GM21526 (cell line): ENCODE measurements around the gene DLX1.
"Not testable (repeated sequence)": the region's sequence is repeated elsewhere in the genome, so short reads cannot be mapped to it uniquely, and the experiment has no call there.

Experiments
- ATAC-seq: cut with Tn5 transposase; IDR thresholded peaks from one replicate; pipeline ENCODE4 v1.9.1; 2021; ENCODE audit warnings: moderate library complexity; ENCODE audit not compliant: unreplicated experiment, low FRiP score

Gene DLX1

DNA sequence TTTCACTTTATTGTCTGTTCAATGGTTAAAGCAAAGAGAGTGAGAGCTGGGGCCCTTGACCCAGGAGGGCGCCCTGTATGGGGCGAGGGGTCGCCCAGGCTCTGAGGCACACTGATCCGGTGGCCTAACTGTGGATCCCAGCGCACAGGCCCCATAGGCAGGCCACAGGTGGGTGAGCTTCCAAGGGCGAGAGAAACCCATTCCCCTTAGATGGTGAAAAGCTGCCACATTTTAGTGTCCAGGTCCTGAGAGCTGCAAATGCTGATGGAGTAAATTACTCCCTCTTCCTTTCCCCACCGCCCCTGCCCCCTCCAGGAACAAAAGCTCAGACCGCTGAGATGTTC is 23.3 kb downstream of the DLX1 start:
- no peak for ATAC-seq

DNA sequence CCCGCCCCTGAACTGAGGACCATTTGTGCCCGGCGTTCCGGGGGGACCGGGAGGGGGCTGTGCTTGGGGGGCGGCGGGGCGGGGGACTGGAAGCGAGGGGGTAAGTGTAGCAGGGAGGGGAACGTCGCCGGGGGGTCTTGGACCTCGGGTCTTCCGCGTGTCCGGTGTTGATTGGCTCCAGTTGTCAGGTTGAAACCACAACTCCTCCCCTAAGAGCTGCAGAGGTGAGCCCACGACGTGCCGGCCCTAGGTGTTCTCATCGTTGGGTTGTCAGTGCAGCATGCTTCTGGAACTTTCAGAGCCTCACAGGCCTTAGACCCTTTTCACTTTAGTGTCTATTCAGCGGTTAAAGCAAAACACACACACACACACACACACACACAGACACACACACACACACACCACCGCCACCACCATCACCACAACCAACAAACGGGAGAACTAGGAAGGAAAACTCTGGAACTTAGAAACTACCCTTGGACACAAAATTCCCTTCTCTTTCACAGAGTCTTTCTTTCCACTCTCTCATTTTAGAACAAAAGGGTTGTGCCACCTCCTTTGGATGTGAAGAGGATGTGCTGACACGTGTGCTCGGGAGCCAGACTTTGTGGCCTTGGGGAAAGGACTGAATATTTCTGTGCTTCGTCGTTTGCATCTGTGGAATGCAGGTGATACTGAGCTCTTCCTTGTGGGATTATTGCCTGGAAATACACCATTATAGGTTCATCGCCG is 24.1 kb downstream of the DLX1 start:
- no peak for ATAC-seq

DNA sequence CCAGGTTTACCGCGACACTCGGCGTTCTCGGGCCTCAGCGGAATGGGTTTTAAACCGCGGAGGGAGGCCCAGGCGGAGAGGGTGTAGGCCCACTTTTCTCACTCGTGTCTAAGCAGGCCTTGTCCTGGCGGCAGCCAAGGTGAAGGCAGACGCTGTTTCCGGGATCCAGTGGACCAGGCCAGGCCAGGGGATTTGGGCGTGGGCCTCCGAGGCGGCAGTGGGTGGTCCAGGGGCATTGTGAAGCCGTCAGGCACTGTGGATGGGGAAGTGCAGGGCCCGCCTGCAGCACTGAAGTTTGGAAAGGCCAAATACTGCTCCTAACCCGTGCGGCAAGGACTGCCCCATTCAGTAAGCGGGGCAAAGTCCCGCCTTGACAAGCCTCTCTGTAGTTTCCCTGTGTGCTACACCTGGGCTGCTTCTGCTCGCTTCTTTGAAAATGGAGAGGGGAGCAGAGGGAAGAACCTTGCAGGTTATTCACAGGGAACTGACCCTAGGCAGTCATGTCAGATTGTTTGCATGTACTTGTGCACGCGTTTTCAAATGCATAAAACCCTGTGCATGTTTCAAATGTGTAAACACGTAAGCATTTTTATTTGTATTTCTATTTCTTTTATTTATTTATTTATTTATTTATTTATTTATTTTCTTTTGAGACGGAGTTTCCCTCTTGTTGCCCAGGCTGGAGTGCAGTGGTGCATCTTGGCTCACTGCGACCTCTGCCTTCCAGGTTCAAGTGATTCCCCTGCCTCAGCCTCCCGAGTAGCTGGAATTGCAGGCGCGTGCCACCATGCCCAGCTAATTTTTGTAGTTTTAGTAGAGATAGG is 24.9 kb downstream of the DLX1 start:
- no peak for ATAC-seq

DNA sequence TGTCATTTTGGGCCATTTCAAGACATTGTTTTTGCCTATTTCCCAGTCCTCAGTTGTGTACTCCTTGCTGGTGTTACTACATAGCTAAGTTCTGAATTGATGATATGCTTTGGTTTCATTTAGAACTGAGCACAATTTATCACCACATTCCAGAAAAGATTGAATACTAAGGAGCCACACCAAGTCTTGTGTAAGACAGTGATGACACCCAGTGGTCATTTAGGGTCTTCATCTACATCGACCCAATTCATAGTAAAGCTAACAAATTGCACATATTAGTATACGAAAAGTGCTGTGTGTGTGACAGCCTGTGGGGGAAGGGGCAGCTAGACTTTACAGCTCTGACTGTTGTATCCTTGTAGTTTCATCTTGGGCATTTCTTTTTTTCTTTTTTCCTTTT is 28.3 kb downstream of the DLX1 start:
- no peak for ATAC-seq

DNA sequence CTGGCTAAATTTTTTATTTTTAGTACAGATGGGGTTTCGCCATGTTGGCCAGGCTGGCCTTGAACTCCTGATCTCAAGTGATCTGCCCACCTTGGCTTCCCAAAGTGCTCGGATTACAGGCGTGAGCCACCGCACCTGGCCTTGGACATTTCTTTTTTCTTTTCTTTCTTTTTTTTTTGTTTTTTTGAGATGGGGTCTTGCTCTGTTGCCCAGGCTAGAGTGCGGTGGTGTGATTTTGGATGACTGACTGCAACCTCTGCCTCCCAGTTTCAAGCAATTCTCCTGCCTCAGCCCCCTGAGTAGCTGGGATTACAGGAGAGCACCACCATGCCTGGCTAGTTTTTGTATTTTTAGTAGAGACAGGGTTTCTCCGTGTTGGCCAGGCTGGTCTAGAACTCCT is 28.9 kb downstream of the DLX1 start:
- not testable (repeated sequence) for ATAC-seq

DNA sequence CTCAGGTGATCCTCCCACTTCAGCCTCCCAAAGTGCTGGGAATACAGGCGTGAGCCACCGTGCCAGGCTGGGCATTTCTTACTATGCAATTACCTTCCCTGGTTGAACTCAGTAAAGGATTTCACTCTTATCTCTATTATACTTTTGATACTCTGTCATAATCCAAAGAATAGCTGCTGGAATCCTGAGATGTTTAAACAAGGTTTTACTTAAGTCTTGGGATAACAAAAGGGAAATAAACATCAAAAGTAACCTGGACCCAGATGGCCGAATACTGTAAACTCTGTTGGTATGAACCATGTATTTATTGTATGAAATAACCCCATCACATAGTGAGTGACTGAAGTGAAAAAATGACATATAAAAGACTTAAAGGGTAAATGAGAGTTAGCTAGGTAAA is 29.3 kb downstream of the DLX1 start:
- no peak for ATAC-seq

DNA sequence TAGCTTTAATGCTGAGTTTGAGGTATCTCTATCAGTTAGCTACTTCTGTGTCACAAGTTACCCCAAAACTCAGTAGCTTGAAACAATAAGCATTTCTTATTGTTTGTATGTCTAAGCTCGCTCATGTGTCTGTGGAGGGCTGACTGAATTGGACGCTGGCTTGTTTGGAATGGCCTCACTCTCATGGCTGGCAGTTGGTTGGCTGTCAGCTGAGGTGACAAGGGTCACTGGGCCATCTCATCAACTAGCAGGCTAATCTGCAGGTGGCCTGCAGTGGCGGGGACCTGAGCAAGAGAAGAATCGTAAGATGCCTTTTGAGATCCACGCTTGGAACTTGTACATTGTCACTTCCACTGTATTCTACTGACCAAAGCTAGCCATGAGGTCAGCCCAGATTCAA is 30.8 kb downstream of the DLX1 start:
- no peak for ATAC-seq

DNA sequence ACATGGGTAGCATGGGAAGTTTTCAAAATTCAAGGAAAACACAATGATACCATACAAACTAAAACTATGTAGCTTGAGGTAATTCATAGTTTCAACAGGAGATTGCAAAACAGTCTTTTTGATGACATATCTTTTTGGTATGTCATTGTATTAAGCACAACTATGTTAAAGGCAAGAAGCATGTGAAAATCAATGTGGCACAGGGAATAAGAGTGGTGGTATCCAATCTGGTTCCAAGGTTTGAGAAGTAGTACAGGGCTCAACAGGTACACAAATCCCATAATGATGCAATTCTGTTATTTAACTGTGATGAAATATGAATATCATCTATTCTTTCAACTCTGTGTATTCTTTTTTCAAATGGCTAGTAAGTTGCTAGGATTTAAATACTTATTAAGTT is 33.8 kb downstream of the DLX1 start:
- no peak for ATAC-seq

DNA sequence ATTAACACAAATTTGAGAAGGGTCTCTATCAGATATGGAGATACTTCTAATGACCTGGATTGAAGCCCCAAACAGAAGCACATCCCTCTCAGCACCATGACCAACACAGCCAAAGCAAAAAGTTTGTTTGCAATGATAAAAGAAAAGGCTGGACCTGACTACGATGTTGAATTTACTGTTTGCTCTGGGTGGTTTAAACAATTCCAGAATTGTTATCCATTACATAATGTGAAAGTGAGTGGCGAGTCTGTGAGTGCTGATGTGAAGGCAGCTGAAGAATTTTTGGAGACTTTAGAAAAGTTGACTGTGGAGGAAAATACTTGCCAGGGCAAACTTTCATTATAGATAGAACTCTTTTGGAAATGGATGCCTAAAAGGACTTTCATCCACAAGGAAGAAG is 34.8 kb downstream of the DLX1 start:
- no peak for ATAC-seq

DNA sequence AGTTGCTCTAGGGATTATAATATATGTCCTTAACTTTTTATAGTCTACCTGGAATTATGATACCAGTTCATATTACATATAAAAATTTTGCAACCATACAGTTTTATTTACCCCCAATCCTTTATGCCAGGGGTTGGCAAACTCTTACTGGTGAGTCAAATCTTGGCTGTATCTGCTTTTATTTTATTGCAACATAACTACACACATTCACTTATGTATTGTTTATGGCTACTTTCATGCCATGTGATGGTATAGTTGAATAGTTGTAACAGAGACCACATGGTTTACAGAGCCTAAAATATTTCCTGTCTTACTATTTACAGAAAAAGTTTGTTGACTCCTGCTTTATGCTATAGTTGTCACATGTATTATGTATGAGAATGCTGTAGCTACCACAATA is 43.2 kb downstream of the DLX1 start:
- ATAC-seq = no peak

DNA sequence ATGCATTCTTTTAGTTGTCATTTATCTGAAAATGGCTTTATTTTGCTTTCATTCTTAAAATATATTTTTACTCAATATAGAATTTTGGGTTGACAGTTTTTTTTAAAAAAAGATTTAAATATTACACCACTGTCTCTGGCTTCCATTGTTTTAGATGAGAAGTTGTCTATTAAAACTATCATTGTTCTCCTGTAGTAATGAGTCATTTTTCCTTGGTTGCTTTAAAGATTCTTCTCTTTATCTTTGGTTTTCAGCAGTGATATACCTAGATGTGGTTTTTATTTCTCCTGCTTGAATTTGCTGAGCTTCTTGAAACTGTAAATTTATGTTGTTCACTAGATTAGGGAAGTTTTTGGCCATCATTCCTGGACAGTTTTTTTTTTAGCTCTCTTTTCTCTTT is 44.1 kb downstream of the DLX1 start:
- no peak for ATAC-seq

DNA sequence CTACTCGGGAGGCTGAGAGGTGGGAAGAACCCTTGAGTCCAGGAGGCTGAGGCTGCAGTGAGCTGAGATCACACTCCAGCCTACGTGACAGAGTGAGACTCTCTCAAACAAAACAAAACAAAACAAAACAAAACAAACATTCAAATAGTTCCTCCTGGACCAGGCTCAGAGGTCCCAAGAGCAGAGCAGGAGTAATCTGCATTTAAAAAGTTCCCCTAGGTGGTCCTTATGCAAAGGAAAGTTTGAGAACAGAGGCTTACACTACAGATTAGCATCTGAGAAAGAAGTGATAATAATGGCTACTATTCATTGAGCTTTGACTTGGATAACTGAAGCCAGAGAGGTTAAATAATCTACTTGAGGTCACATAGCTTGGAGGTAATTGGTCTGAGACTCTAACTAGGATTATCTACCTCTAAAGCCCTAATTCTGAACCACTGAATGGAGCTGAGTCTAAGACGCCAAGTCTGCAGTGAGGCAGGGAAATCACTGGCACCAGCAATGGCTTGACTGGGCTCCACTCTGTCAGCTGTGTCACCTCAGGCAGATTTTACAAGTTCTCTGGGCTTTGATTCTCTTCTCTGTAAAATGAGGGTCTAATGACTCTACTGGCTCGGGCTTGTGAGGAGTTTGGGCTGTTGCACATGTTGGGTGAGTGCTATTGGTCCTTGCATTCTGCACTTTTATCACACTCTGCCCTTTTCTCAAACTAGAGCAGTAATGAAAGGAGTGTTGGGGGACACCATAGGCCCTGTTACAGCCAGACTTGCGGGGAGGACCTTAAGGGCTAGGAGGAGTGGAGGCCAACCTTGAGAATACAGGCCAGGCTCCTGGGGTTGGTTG is 46.6 kb downstream of the DLX1 start:
- no peak for ATAC-seq

DNA sequence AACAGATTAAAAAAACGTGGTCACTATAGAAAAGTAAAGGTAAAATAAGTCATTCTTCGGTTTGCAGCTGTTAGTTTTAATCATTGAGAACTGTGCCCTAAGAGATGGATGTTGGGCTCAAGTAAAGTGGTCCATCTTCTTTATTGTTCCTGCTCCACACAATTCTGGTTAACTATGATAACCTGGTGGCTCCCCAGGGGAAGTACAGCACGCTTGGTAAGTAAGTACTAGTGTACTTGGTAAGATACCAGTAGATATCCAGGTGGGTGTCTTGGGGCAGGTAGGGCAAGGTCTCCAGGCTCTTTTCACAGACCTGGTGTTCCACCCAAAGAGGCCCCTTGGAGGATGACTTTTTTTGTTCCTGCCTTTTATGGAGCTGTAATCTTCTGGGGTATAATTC is 49.0 kb downstream of the DLX1 start:
- ATAC-seq = no peak

DNA sequence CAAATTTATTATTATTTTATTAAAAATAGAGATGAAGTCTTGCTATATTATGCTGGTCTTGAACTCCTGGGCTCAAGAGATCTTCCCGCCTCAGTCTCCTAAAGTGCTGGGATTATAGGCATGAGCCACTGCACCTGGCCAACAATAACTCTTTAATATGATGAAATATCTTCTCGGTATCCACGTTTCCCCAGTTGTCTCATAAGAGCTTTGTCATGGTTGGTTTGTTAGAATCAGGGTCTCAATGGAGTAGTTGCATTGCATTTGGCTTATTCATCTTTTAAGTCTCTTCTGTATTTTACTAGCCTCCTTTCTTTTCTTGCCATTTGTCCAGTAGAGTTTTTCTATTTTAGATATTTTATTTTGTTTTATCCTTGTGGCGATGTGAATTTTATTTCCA is 50.1 kb downstream of the DLX1 start:
- no peak for ATAC-seq

DNA sequence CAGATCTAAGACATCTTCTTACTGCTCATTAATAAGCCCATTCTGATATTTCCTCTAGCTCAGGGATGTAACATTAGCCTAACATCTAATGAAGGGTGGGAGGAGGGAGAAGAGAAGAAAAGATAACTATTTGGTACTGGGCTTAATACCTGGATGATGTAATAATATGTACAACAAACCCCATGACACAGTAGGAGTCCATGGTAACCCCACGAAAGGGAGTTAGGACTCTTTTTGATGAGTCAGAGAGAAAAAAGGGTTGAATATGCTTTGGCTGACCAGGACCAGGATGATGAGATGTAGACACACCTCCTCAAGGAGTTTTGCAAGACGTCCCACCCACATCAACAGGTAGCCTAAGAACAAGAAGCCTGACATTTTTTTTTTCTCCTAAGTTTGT is 51.8 kb downstream of the DLX1 start:
- ATAC-seq = no peak

DNA sequence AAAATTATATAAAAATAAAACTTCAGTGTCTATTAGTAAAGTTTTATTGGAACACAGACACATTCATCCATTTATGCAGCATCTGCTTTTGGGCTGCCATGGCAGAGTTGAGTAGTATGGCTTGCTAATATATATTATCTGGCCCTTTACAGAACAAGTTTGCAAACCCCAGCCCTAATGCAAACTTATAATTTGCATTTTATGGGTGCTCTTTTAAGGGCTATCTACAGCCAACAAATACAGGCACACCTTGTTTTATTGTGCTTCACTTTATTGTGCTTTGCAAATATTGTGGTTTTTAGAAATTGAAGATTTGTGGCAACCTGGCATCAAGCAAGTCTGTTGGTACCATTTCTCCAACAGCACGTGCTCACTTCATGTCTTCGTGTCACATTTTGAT is 52.6 kb downstream of the DLX1 start:
- ATAC-seq = no peak

DNA sequence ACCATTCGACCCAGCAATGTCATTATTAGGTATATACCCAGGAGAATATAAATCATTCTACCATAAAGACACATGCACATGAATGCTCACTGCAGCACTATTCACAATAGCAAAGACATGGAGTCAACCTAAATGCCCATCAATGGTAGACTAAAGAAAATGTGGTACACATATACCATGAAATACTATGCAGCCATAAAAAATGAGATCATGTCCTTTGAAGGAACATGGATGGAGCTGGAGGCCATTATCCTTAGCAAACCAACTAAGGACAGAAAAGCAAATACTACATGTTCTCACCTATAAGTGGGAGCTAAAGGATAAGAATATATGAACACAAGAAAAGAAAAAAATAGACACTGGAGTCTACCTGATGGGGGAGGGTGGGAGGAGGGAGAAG is 53.4 kb downstream of the DLX1 start:
- not testable (repeated sequence) for ATAC-seq
